ENCODE measurements around the gene BNIPL. TPM values are rescaled to one million over a fixed set of nuclear protein-coding genes. Genes with fewer than 3 reads are reported as not detected.

BNIPL gene
- total and polyA plus RNA-seq, 2 of the 13 experiments (the other 11 are each of a cell fraction or from before 2014, with no cell fraction given), result 0.40 to 1.1 TPM

- TF ChIP-seq AHDC1 (CRISPR knock-in tag; IDR thresholded peaks at IDR 0.05; ENCODE audit: borderline replicate concordance), result no peak
- no peak for TF ChIP-seq SALL2 (CRISPR knock-in tag; IDR thresholded peaks at IDR 0.05)
- TF ChIP-seq GMEB1 (CRISPR knock-in tag; IDR thresholded peaks at IDR 0.05; ENCODE audit: borderline replicate concordance), result no peak
- no peak; the same call in 1 of the 2 replicates for TF ChIP-seq ZNF639 (CRISPR knock-in tag; conservative IDR thresholded peaks at IDR 0.05)
- TF ChIP-seq ZNF451 (CRISPR knock-in tag; IDR thresholded peaks at IDR 0.05), result no peak
- peak; percentile 45; the same call in 1 of the 2 replicates for TF ChIP-seq MAZ (IDR thresholded peaks at IDR 0.05; ENCODE audit: borderline replicate concordance, low read depth, low read length)
- no peak; the same call in 1 of the 2 replicates for TF ChIP-seq MAZ (CRISPR knock-in tag; IDR thresholded peaks at IDR 0.05; ENCODE audit: low read depth)
- 0 out of 2 replicates have a peak, but pooled peaks have one; percentile 30 for TF ChIP-seq ZNF646 (CRISPR knock-in tag; IDR thresholded peaks at IDR 0.05)
- no peak for TF ChIP-seq YY1 (IDR thresholded peaks at IDR 0.05; ENCODE audit: insufficient read depth, insufficient replicate concordance, low read depth, low read length)
- TF ChIP-seq ARID2 (CRISPR knock-in tag; IDR thresholded peaks at IDR 0.05; ENCODE audit: borderline replicate concordance), result no peak
- no peak for TF ChIP-seq ZSCAN30 (CRISPR knock-in tag; IDR thresholded peaks at IDR 0.05)
- no peak for TF ChIP-seq ZNF274 (CRISPR knock-in tag; IDR thresholded peaks at IDR 0.05)
Measured at GRCh38 chr1:151047591-151047924, 11.2 kb downstream of the BNIPL start, which contains the start of gene C1orf56 (continued).
